ENCODE data around the gene LRRC72.

The LRRC72 gene

DNA sequence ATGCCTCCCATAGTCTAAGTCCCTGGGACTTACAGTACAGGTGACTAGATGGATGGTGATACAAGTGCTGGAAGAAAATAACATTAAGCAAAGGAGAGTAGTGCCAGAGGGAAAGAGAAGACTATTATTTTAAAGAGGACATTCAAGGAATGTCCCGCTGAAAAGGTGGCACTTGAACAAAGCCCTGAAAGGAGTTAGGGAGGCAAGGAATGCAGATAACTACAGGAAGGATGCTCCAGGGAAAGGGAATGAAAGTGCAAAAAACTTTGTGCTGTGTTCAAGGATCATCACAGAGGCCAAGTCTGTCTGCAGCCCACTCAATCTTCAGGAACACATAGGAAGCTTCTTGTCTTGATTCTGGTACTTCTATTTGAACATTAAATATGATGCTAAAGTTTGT is 104.0 kb downstream of the LRRC72 start:
- no peak for DNase-seq (ENCODE audit: low spot score)
